ENCODE measurements around the gene DHX8. TPM values are rescaled to one million over a fixed set of nuclear protein-coding genes. Genes with fewer than 3 reads are reported as not detected.

Gene DHX8
- total RNA-seq, 1 donor from 2014 or later = 63.4 TPM

- peaks cover 4% of the 10 kb centered on the region for H3K27me3 Mint-ChIP-seq
- H3K27ac Mint-ChIP-seq = no peak overlapping the region
- intact Hi-C loops (cut with micrococcal nuclease) = no loop called here
- ChIA-PET CTCF (no interaction called here), POLR2A (no interaction called here)
- H3K9me3 Mint-ChIP-seq = no peaks in the 10 kb centered on the region
- ATAC-seq (ENCODE audit: low read depth) (no peak), DNase-seq (no peak)
- no peaks in the 10 kb centered on the region for H3K4me1 Mint-ChIP-seq
- H3K4me3 Mint-ChIP-seq = no peak overlapping the region
- H3K36me3 Mint-ChIP-seq (ENCODE audit: low read depth) = no peaks in the 10 kb centered on the region
- TF ChIP-seq CTCF (IDR thresholded peaks at IDR 0.05) = no peak
Observed at GRCh38 chr17:43572368-43572980, 88.7 kb downstream of the DHX8 start.

GRCh38 chr17:43573579-43574321 is 90.0 kb downstream of the DHX8 start:
- POLR2A ChIA-PET = interaction anchor here (0.6 to 1.2 kb wide), 3 partner anchors 100 to 750 kb away, joined by 3 to 4 read pairs (median 3); partner anchors contain the start of gene BECN1
- no peak for TF ChIP-seq CTCF (IDR thresholded peaks at IDR 0.05)

GRCh38 chr17:43574348-43574747 is 90.6 kb downstream of the DHX8 start:
- POLR2A ChIA-PET = interaction anchor here (0.5 to 1.2 kb wide), 2 partner anchors 99 to 112 kb away, joined by 3 to 12 read pairs; no protein-coding TSS in a partner anchor
- intact Hi-C loops (cut with micrococcal nuclease) = no loop called here
- no peak for ATAC-seq (ENCODE audit: low read depth)
- TF ChIP-seq CTCF (IDR thresholded peaks at IDR 0.05) = no peak
- Mint-ChIP-seq H3K27ac (no peak overlapping the region), H3K36me3 (ENCODE audit: low read depth) (no peaks in the 10 kb centered on the region), H3K4me1 (peaks cover 16% of the 10 kb centered on the region), H3K27me3 (peaks cover 4% of the 10 kb centered on the region), H3K9me3 (no peaks in the 10 kb centered on the region), H3K4me3 (no peak overlapping the region)
- no peak for DNase-seq
- CTCF ChIA-PET = interaction anchor here (0.9 to 1.0 kb wide), 3 partner anchors 185 to 271 kb away, joined by 3 to 4 read pairs (median 3); no protein-coding TSS in a partner anchor

More at GRCh38 chr17:43573579-43574321, 90.0 kb downstream of the DHX8 start:
- CTCF ChIA-PET = interaction anchor here (0.9 to 1.0 kb wide), 2 partner anchors 186 to 193 kb away, joined by 3 to 4 read pairs; no protein-coding TSS in a partner anchor
- no peaks in the 10 kb centered on the region for H3K9me3 Mint-ChIP-seq
- no peak overlapping the region for H3K4me3 Mint-ChIP-seq
- no peak for ATAC-seq (ENCODE audit: low read depth)
- no peak for DNase-seq
- intact Hi-C loops (cut with micrococcal nuclease) = no loop called here
- no peaks in the 10 kb centered on the region for H3K36me3 Mint-ChIP-seq (ENCODE audit: low read depth)
- H3K27ac Mint-ChIP-seq = no peak overlapping the region
- peaks cover 10% of the 10 kb centered on the region for H3K4me1 Mint-ChIP-seq
- peaks cover 4% of the 10 kb centered on the region for H3K27me3 Mint-ChIP-seq

- ATAC-seq (ENCODE audit: low read depth) = no peak
Observed at GRCh38 chr17:43574896-43575525, 91.2 kb downstream of the DHX8 start.

More at GRCh38 chr17:43574896-43575525, 91.2 kb downstream of the DHX8 start:
- H3K4me3 Mint-ChIP-seq = no peak overlapping the region
- ChIA-PET POLR2A (interaction anchor here (0.5 to 1.2 kb wide), 2 partner anchors 99 to 111 kb away, joined by 3 to 12 read pairs; no protein-coding TSS in a partner anchor), CTCF (interaction anchor here (0.9 to 4.3 kb wide), 5 partner anchors 91 to 271 kb away, joined by 3 to 33 read pairs (median 3); partner anchors contain the start of gene DHX8)
- intact Hi-C loops (cut with micrococcal nuclease) = loop anchor here (5.0 kb wide), 1 partner anchor 272 kb away; the partner anchor contains the start of gene CD300LG
- H3K27me3 Mint-ChIP-seq = peaks cover 4% of the 10 kb centered on the region
- H3K9me3 Mint-ChIP-seq = no peaks in the 10 kb centered on the region
- no peak for DNase-seq
- TF ChIP-seq CTCF (IDR thresholded peaks at IDR 0.05) = no peak
- H3K27ac Mint-ChIP-seq = no peak overlapping the region
- peaks cover 22% of the 10 kb centered on the region for H3K4me1 Mint-ChIP-seq
- H3K36me3 Mint-ChIP-seq (ENCODE audit: low read depth) = no peaks in the 10 kb centered on the region

Other genes with a start within 250 kb of the DHX8 start
- gene RNU2-1, start 250.0 kb upstream of the DHX8 start, total RNA-seq = 5,480 and 7,149 TPM in 2 replicates
- 5.8 and 6.4 TPM in 2 replicates for gene ARL4D, start 85.0 kb upstream of the DHX8 start, total RNA-seq
- 0.10 TPM in 1 of 2 replicates, not detected in the other for gene ETV4, start 62.4 kb downstream of the DHX8 start, total RNA-seq
- gene MEOX1, start 177.9 kb downstream of the DHX8 start, total RNA-seq = not detected in 2 replicates

Data from activated B cell treated with CpG ODN at 0.5 μM for 24 hours (primary cell).